OCI-LY7 (cell line): ENCODE measurements around the gene IFNK. TPM values are rescaled to one million over a fixed set of nuclear protein-coding genes. Genes with fewer than 3 reads are reported as not detected.

Experiments
- BruUV-seq: library from RNA; stranded (reverse); fragments of 400-500 nt; replicated peaks from 2 replicates; lab custom pipeline; 2021; lab: Mats Ljungman, UMichigan
- CTCF ChIA-PET: fragments of 300-600 bp; sonication (Branson Sonifier 250); formaldehyde crosslinking; loops from one replicate; lab custom pipeline; 2022; ENCODE audit warnings: antibody characterized with exemption; ENCODE audit not compliant: unreplicated experiment; lab: Charles Lee
- POLR2A ChIA-PET: fragments of 300-600 bp; sonication (Branson Sonifier 250); formaldehyde crosslinking; loops from one replicate; lab custom pipeline; 2022; ENCODE audit warnings: antibody characterized with exemption; lab: Charles Lee
- DNase-seq: peaks from one replicate; pipeline ENCODE4 v3.0.0-alpha.2; 2015; ENCODE audit warnings: low spot score
- H2AFZ ChIP-seq: fragments of 200-600 bp; sonication (generic), shearing (Covaris generic); 2 replicates; pipeline ENCODE4 v1.6.1; 2014; ENCODE audit warnings: mild to moderate bottlenecking, antibody characterized with exemption, low read length, moderate library complexity
- H3K27ac ChIP-seq: fragments of 200-600 bp; sonication (generic); 2 replicates; pipeline ENCODE4 v1.5.1; 2014; ENCODE audit warnings: mixed run types, low read depth, mild to moderate bottlenecking, moderate library complexity, low read length, inconsistent platforms; ENCODE audit not compliant: poor library complexity, severe bottlenecking
- H3K36me3 ChIP-seq: fragments of 200-600 bp; sonication (generic); 2 replicates; pipeline ENCODE4 v1.6.1; 2014; ENCODE audit warnings: mild to moderate bottlenecking, antibody characterized with exemption, low read length, moderate library complexity, mixed read lengths; ENCODE audit not compliant: insufficient read depth
- H3K4me1 ChIP-seq: fragments of 200-600 bp; sonication (generic); 2 replicates; pipeline ENCODE4 v1.5.1; 2014; ENCODE audit warnings: mild to moderate bottlenecking, low read length; ENCODE audit not compliant: insufficient read depth, poor library complexity, severe bottlenecking
- H3K4me2 ChIP-seq: fragments of 200-600 bp; sonication (generic); 2 replicates; pipeline ENCODE4 v1.6.1; 2014; ENCODE audit warnings: mild to moderate bottlenecking, low read length
- H3K4me3 ChIP-seq: fragments of 200-600 bp; sonication (generic); 2 replicates; pipeline ENCODE4 v1.5.1; 2014; ENCODE audit warnings: mild to moderate bottlenecking, low read depth, low read length; ENCODE audit not compliant: poor library complexity, severe bottlenecking
- H3K79me2 ChIP-seq: fragments of 200-600 bp; sonication (generic); 2 replicates; pipeline ENCODE4 v1.6.1; 2016; ENCODE audit warnings: low read depth, mild to moderate bottlenecking, low read length, moderate library complexity, mixed read lengths; ENCODE audit not compliant: insufficient read depth
- H3K9me2 ChIP-seq: fragments of 200-600 bp; sonication (generic); 2 replicates; pipeline ENCODE4 v1.6.1; 2016; ENCODE audit warnings: mild to moderate bottlenecking, low read length, mixed read lengths; ENCODE audit not compliant: insufficient read depth
- H3K9me3 ChIP-seq: fragments of 200-600 bp; sonication (generic); 2 replicates; pipeline ENCODE4 v1.6.1; 2014; ENCODE audit warnings: mild to moderate bottlenecking, mixed run types, low read length, mixed read lengths
- H4K20me1 ChIP-seq: fragments of 200-600 bp; sonication (generic); 2 replicates; pipeline ENCODE4 v1.6.1; 2014; ENCODE audit warnings: mild to moderate bottlenecking, antibody characterized with exemption, low read length, moderate library complexity, mixed read lengths; ENCODE audit not compliant: insufficient read depth
- EZH2phosphoT487 ChIP-seq: fragments of 200-600 bp; sonication (generic); IDR thresholded peaks from 2 replicates; pipeline ENCODE4 v1.6.1; 2018; ENCODE audit warnings: low read depth, borderline replicate concordance, mild to moderate bottlenecking, mixed run types, antibody characterized with exemption, low read length, moderate library complexity, mixed read lengths
- intact Hi-C: fragments of 100-400 bp; cut with micrococcal nuclease; formaldehyde crosslinking; loops from one replicate; pipeline ENCODE4 v1.10.0; 2022; ENCODE audit not compliant: unreplicated experiment
- total RNA-seq, 2 experiments: library from RNA; depleted of rRNA in 1 of 2; stranded (reverse); fragments of >200 nt in 1 of 2; shearing (Covaris generic) in 1 of 2; gene quantifications; 2 replicates each; pipeline ENCODE4 v1.2.3, GENCODE V29; 2014 to 2022
- TF ChIP-seq, protein P1 (sequence below): fragments of 200-600 bp; sonication (generic); conservative IDR thresholded peaks from 2 replicates; pipeline ENCODE4 v1.5.1; 2014; ENCODE audit warnings: mild to moderate bottlenecking, antibody characterized with exemption, low read length, moderate library complexity, mixed read lengths

Gene IFNK
- total RNA-seq, 2 experiments from 2014 or later: not detected

DNA sequence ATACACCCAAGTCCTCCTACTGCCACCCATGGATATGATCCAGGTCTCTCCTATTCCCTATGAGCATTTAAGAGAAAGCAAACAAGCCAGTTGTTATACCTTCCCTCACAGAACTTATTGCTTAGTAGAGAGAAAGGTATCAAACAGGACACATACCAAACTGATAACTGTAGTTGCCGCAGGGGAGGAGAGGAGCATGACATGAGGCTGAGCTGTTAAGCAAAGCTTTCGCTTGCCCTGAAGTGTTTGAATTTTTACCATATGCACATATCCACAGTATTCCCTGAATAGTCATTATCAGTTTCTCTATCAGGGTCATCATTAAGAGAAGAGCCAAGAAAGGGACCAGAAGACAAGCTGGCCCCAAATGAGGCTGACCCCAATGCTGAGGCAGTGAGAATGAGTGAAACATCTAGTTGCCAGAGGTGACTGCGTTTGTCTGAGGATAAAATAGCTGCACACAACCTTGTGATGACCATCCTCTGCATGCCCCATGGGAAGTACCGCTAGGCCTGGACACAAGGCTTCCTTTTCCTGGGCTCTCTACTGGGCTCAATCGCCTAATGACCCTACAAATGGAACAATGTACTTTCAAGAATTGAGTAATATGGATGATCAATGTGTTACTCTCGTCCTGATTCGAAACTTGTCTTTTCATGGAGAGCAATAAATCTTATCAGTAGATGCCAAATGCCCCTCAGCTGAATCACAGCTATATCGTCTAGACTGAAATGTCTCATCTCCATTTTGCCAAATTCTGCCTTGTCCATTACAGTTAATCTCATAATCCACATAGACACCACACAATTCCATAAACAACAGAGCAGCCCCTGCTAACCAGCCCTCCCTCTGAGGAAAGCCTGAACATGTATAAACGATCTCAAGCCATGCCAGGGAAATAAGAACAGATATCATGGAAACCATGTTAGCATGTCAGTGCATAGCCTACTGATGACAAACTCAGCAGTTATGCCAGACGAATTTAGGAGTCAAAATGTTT is 4.3 kb upstream of the IFNK start:
- Histone ChIP-seq H3K9me2 (no peaks in the 10 kb centered on the region), H3K4me1 (no peaks in the 10 kb centered on the region), H2AFZ (no peak overlapping the region), H3K27ac (no peak overlapping the region), H3K4me3 (no peak overlapping the region), H3K4me2 (no peak overlapping the region), H3K79me2 (no peaks in the 10 kb centered on the region), H4K20me1 (no peaks in the 10 kb centered on the region), H3K9me3 (no peaks in the 10 kb centered on the region), H3K36me3 (no peaks in the 10 kb centered on the region)
- intact Hi-C loops: no loop called here
- TF ChIP-seq, protein P1, sequence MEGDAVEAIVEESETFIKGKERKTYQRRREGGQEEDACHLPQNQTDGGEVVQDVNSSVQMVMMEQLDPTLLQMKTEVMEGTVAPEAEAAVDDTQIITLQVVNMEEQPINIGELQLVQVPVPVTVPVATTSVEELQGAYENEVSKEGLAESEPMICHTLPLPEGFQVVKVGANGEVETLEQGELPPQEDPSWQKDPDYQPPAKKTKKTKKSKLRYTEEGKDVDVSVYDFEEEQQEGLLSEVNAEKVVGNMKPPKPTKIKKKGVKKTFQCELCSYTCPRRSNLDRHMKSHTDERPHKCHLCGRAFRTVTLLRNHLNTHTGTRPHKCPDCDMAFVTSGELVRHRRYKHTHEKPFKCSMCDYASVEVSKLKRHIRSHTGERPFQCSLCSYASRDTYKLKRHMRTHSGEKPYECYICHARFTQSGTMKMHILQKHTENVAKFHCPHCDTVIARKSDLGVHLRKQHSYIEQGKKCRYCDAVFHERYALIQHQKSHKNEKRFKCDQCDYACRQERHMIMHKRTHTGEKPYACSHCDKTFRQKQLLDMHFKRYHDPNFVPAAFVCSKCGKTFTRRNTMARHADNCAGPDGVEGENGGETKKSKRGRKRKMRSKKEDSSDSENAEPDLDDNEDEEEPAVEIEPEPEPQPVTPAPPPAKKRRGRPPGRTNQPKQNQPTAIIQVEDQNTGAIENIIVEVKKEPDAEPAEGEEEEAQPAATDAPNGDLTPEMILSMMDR: no peak
- TF ChIP-seq EZH2phosphoT487: no peak
- ChIA-PET POLR2A (interaction anchor here (0.5 kb wide), 1 partner anchor 200 kb away, joined by 4 read pairs; no protein-coding TSS in a partner anchor), CTCF (no interaction called here)
- BruUV-seq: no TSS peak
- no peak for DNase-seq

DNA sequence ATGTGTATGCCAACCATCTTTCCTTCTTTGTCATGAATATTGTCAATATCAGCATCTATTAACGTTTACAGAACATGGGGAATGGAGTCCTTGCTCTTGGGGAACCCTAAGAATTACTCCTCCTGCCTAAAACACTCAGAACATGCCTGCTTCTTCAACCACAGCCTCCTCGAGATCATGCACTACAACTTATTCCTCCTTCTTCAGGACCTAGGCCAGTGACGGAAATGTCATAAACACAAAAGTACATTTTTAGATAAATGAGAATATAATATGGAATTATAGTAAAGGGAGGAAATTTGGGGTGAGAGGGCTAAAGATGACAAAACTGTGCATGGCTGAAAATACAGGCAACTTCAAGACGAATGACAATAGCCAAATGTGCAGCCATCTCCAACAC is 3.1 kb upstream of the IFNK start:
- intact Hi-C loops: no loop called here

More for the DNA sequence above, 3.1 kb upstream of the IFNK start:
- no peaks in the 10 kb centered on the region for H3K79me2 ChIP-seq
- POLR2A ChIA-PET: no interaction called here
- no peaks in the 10 kb centered on the region for H3K36me3 ChIP-seq
- H3K9me2 ChIP-seq: no peaks in the 10 kb centered on the region
- no peak overlapping the region for H3K4me3 ChIP-seq
- DNase-seq: no peak
- no peak overlapping the region for H3K27ac ChIP-seq
- H3K4me1 ChIP-seq: no peaks in the 10 kb centered on the region
- no TSS peak for BruUV-seq
- CTCF ChIA-PET: no interaction called here
- TF ChIP-seq EZH2phosphoT487: no peak
- TF ChIP-seq, protein P1: no peak
- H3K4me2 ChIP-seq: no peak overlapping the region
- no peaks in the 10 kb centered on the region for H4K20me1 ChIP-seq
- no peaks in the 10 kb centered on the region for H3K9me3 ChIP-seq
- no peak overlapping the region for H2AFZ ChIP-seq
